Femur (tissue), 1 donor: ENCODE measurements around the gene CAMK2A.

Source experiments
- DNase-seq: peaks from one replicate; pipeline ENCODE4 v3.0.0-alpha.2; 2017

Gene CAMK2A

DNA sequence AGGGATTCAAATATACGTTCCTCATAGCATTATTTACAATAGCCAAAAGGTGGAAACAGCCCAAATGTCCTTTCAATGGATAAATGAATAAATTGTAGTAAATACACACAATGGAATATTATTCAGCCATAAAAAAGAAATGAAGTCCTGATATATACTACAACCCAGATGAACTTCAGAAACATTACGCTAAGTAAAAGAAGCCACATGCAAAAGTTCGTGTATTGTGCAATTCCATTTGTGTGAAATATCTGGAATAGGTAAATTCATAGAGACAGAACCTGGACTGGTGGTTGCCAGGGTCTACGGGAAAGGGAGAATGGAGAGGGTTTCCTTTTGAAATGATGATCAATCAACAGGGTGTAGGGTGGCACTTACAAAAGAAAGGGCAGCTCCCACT is 25.7 kb upstream of the CAMK2A start:
- no peak for DNase-seq

DNA sequence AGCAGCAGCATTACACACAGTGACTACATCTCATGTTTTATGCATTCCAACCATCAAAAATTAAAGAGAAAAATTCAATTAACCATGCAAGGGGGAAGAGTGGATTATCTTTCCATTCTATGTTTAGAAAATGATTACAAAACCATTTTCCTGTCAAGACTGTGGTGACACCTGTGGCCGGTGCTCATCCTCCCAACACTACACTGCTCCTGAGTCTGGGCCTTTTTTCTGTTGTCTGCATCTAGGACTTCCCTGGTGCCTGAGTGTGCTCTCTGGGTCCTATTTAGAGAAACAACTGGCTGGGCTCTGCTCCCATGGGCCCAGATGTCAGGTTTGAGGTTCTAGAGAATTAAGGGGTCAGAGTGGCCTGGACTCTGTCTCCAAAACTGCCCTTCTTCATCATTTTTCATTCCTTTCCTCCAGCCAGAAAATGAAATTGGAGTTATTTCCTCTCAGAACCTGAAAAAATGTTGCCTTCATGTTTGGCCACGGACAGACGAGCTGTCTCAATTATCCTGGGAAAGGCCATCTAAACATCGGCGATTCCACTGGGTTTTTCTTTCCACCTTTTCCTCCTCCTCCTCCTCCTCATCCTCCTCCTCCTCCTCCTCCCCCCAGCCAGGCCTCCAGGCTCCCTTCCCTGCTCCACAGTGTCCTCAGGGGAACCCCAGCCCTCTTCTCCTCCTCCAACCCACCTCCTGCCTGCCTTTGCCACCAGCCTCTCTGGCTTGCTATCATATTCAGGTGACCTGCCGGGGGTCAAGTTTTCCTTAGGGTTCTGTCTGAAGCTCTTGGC is 24.5 kb upstream of the CAMK2A start:
- DNase-seq = no peak

DNA sequence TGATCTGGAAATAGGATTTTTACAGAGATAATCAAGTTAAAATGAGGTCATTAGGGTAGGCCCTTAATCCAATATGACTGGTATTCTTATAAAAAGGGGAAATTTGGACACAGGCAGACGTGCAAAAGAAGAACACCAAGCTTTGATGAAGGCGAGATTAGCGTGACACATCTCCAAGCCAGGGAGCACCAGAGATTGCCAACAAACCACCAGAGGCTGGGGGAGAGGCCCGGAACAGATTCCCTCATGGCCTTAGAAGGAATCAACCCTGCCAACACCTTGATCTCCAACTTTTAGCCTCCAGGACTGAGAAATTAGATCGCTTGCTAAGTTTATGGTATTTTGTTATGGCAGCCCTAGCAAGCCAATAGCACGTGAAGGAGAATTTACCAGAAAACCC is 23.9 kb upstream of the CAMK2A start:
- DNase-seq = no peak

DNA sequence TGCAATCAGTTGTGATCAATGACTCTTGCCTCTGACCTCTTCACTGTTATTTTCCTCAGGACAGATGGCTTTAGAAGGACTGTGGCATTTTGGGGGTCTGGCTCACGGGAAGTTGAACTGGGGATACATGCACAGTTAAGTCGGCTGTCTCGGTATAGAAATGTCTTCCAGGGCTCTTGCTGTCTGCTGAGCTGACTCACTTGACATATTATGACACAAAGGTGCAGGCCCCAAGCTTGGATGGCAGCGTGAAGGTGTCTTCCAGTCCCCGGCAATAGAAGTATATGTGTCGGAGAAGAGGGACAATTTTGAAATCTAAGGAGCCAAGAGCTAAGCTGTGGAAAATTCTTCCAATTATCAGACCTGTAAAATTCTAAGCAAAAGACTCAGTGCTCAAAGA is 22.9 kb upstream of the CAMK2A start:
- DNase-seq = no peak

DNA sequence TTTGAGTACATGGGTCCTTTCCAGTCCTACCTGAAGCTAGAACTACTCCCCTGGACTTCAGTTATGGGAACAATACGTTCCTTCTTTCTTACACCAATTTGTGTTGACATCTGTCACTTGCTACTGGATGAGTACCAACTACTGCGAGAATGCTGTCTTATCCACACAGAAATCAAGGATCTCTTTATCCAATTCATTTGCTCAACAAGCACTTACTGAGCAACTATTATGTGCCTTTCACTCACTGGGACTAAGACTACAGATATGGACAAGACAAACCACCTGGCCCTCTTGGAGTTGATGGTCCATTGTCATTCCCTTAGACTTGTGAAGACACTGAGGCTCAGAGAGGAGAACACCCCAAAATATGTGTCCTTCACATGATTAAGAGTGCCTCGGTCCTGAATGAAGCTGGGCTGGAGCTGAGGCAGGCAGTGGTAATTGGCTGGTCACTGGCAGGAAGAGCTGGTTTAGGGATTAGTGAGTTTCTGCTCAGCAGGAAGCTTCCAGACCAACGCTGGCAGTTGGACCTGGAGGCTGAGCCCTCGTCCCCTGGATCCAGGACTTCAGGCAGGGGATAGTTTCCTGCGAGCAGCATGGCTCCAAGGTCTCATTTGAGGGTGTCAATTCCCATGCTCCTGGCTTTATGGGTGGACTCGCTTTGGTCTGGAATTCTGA is 21.6 kb upstream of the CAMK2A start:
- DNase-seq = no peak

DNA sequence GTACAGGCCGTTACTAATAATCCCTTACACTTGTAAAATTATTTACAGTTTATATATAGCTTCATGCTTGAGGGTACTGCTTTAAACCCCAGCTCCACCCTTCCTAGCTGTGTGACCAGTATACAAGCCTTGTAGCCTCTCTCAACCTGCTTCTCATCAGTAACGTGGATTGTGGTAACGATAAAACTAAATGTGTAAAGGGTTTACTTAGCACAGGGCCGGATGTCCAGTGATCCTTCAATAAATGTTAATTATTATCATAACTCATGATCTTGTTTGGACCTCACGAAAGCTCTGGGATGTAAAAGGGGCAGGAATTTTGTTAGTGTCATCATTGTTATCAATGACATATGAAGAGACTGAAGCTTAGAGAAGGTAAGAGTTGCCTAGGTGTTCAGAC is 20.7 kb upstream of the CAMK2A start:
- DNase-seq = no peak

DNA sequence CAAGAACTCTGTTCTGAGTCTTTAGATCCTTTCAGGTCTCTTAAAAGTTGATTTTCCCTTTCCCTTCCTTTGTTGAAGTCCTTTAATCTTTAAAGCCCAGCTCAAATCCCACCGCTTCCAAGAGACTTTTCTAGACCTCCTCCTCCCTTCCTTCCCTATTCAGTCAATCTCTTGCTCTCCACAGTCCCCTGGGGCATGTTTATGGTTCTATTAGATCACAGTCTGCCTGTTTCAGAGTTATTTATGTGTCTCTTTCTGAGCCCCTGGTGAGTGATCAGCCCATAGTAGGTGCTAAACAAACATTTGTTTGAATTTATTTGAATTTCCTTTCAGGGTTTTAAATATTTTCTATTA is 20.3 kb upstream of the CAMK2A start:
- DNase-seq = no peak

DNA sequence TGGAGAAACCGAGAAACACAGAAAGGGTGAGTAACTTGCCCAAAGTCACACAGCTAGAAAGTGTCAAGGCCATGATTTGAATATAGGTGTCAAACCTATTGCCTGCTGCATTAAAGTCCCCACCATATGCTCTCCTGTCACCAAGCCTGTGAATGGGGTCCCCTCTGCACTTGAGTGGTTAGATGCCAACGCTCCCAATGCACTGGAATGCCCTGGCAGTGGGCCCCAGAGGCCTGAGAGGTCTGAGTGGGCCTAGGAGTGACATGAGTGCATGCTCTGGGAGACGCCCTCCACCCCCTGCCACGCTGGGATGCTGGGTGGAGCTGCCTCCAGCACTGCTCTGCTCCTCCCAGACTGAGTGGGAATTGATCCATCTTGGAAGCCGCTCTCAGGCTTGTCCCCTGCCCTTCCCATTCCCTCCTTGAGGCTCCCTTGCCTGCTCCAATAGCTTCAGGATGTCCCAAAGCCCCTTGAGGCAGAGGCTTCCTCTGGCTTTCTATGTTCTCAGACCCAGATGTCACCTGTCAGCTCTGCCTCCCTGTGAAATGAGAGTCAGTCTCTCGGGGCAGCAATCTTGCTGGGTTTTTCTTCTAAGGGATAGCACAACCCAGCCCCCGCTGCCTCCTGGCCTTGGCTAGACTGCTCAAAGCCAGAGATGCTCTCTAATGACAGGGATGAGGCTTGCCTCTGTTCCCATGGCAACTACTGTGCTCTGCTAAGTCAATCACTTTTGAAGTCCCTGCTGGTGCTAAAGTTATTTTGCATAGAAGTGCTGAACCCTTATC is 19.7 kb upstream of the CAMK2A start:
- DNase-seq = peak; percentile 67

DNA sequence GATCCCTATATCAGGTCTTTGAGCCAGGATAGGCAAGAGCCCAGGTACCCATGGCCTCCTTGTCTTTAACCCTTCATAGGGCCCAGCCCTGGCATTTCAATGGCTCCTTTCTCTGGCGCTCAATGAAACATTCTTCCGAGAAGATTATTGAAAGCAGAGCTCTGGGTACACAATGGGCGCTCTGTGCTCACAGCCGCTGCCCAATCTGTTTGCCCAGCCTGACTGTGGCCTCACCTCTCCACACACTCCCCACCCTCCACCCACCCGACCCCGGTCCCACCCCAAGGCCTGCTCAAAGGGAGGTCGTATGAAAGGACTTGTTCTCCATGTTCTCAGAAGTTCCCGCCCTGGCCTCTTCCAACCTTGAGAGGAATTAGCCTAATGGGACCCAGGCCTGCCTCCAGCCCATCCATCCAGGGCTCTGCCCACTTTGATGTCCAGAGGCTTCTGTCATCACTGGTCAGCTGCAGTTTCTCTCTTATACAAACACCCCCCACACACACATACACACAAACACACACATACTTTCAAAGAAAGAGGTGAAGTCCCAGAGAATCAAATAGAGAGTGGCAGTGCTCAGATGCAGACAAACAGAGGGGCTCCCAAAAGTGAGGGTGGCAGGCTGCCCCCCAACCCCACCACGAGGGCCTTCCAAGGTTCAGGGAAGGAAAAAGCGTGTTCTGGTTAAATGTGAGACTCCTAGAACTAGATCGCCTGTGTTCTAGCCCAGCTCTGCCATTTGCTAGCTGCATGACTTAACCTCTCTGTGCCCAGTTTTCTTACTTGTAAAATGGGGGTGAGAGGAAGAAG is 18.2 kb upstream of the CAMK2A start:
- peak; percentile 40 for DNase-seq

DNA sequence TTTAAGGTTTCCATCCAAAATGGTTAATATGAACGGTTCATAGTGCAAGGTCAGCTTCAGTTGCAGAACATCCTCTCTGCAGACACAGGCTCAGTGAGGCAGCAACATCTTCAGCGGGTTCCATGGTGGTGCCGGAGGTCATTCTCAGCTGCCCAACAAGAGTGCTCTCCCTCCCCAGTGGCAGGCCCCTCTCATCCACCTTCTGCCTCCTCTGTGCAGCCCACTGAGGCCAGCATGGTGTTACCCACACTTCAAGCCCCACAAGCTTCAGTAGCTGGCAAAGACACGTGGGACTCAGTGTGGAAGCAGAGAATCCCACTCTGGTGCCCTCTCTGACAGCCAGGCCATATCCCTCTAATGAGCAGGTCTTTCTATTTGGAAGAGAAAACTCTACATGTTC is 17.2 kb upstream of the CAMK2A start:
- DNase-seq = no peak

DNA sequence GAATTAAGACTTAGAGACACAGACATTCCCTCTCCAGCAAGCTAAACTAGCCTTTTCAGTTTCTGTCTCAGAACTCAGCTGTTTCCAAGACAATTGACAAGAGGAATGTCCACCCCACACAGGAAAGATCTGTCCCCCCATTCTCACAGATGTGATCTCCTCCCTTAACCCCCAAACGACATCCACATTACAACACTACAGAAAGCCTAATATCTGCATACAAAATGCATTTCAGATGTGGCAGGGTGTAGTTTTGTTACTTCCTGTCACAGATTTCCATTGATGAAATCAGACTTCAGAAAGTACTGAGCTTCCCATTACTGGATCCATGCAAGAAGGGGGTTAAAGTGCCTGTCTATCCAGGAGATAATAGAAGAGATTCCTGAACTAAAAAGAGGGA is 16.0 kb upstream of the CAMK2A start:
- no peak for DNase-seq

DNA sequence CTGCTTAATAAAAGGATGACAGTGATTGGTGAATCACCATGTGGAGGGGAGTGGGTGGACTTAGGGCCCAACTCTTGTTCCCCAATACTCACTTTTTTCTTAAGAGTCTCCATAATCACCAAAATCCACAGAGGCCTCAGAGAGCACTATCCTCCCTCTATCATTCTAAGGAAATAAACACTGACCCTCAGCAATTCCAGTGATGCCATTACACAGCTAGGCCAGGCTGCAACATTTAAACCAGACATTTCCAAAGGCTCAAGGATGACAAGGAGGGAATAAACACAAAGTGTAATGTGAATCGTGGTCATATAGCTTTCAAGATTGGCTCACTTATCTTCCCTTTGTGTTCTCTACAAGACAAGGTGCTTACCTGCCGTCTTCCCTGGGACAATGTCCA is 15.5 kb upstream of the CAMK2A start:
- DNase-seq = no peak

DNA sequence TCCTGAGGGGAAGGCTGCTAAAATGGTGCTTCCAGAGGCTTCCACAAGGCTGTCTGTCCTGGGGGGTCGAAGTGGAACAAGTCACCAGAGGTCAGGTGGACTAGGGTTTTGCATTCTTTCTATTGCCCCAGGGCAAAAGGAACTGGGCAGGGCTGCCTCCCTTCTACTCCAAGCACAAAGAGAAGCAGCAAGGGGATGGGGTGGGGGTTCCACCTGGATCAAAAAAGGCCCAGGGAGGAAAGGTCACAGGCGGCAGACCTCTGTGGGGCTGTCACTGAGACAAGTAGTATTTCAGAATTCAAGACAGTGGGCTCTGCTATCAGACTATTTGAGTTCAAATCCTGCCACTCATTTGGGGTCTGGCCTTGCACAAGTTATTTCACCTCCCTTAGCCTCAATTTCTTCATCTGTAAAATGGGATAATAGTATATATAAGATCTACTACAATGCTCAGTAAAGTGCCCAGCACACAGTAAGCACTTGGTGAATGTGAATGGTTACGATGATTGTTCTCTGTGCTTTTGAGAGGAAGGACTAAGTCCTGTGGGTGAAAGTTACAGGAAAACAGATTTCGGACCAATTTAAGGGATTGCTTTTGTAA is 15.0 kb upstream of the CAMK2A start:
- no peak for DNase-seq

DNA sequence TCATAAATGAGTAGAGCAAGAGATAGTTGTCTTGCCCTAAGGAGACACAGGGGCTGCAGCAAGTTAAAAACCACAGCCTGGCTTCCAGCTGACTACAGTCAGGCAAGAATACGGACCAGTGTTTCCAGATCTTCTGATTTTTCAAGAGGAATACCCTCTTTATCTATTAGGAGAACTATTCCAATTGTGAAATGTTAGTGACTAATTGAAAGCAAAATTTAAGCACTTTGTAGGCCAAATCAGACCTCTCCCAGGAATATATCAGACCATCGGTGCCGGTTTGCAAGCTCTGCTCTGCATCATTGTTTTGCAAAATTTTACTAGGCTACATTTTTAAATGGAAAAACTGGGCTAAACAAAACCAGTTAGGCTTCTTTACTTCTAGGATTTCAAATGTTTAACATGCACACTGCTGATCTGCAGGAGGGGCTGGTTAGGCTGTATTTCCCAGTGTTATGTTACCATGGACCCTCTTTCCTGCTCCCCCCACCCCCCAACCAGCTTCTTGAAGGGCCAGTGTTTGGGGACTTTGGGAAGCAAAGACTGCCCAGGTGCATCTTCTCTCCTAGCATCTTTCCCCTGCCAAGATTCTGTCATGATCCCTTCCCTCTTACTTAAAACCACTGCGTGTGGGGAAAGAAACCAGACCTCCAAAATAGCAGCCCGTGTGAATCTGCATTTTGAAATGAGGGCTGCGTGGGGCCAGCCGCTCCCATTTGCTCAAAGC is 14.2 kb upstream of the CAMK2A start:
- DNase-seq = peak; percentile 53

DNA sequence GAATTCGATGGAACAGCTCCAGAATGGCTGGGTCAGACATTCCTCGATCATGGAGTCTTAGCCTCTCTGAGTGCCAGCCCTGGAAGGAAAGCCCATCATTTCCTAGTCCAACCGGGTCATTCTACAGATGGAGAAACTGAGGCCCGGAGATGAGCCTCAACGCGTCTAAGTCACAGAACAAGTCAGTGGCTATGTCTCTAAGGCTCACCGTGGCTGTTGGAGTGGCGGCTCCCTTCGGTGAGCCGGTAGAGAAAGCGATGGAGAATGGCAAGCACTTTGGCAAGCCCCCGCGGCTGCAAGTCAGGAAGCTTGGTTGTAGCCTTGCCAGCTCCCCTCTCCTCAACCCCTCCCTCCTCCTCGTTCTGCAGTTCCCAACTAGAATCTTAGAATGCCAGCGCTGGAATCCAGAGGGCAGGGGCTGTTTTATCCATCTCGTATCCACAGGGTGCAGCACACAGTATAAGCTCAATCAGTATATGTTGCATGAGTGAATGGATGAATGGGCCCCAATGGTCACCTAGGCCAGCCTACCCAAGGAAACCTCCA is 13.6 kb upstream of the CAMK2A start:
- no peak for DNase-seq

DNA sequence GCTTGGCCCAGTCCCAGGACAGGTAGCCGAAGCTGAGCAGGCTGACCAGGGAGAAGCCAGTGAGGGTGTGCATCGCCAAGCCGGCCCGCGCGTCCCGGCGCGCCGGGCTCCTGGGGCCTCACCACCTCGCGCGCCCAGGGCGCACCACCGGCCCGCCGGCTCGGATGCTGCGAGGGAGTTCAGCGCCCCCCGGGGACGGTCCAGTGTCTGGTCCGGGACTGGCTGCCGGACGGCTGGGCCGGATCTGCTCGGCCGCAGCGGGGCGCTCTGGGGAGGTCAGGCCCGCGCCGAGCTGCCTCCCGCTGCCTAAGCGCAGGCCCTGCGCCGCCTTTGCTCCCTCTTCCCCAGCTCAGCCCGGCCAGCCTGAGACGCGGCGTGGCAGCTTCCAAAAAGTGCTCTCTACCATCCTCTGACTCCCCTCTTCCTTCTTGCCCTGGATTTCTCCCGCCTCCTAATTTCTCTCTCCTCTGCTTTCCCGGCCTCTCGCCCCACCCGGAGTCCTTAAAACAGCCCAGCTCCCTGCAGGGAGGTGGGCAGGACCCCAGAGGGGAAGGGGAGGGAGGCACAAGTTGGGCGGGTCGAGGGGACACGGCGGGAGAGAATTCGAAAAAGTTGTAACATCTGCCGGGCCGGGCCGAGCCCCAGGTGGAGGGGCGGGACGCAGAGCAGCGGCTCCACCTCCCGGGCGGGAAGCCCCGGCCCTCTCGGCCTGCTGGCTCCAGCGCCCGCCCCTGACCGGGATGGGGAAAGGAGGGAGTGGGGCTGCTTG is 12.9 kb upstream of the CAMK2A start, which contains the start of gene ARSI:
TSS of gene ARSI (minus strand) at position 605 of the 769 bp plus-strand sequence. CDS start at position 73, 532 bp downstream.
- DNase-seq = peak; percentile 91

DNA sequence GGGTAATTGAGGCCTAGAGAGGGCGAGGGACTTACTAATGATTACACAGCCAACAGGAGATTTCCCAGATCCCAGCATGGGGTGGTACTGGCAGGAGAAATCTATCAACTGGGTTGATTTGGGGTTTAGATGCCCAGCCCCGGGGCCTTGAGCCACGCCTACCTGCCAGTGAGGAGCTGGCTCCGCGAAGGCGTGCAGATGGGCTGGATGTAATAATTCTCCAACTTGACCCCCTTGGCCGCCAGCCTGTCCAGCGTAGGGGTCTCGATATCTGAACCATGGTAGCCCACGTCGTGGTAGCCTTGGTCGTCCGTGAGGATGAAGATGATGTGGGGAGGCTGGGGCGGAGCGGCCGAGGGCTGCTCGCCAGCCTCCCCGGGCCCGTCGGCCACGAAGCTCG is 12.3 kb upstream of the CAMK2A start:
- no peak for DNase-seq

DNA sequence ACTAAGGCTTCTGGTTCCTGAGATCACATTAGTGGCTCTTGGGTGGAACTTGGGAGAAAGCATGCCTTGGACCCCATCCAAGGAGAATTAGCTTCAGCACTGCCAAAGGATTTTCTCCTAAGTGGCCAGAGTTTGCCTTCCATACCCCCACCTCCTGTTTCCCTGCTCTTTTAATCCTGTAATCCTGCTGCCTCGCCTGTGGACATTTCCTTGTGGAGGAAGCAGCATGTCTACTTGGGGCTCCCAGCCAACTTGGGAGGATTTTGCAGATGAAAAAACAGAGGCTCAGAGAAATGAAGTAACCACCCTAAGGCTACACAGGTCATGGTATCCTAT is 11.6 kb upstream of the CAMK2A start:
- DNase-seq = no peak

DNA sequence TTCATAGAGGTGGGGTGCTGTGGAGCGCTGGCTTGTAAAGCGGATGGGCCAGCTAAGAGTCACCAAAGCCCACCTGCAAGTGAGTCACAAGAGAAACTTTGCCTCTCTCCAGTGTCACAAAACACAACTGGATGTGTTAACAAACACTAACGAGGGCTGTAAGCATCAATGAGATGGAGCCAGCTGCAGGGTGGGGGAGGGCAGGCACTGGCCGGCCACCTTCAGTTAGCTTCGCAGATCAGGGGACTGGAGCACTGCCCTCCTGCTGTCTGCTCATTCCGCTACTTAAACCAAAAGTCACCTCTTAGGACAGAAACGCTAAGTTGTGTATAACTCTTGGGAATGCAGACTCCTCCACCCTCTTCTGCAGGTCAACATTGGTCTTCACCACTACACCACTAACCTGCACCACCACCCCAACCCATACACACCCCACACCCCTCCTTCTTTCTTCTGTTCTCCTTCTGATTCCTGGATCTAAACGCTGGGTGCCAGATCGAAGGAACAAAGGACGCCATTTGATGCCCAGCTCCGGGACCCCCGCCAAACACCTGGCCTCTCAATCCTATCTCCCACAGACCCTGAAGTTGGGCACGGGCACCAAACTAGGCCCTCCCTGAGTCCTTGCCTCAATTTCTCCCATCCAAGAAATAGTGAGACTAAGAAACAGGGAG is 11.1 kb upstream of the CAMK2A start:
- DNase-seq = no peak
